NCI-H2196 treated with DMSO at 0.1 percent for 48 hours (cell line): Measurements from ENCODE around the gene MOCS1.

Experiments
- DNase-seq: peaks from one replicate; lab custom pipeline; 2025; ENCODE audit not compliant: unreplicated experiment; lab: John Stamatoyannopoulos, UW

The MOCS1 gene

DNA sequence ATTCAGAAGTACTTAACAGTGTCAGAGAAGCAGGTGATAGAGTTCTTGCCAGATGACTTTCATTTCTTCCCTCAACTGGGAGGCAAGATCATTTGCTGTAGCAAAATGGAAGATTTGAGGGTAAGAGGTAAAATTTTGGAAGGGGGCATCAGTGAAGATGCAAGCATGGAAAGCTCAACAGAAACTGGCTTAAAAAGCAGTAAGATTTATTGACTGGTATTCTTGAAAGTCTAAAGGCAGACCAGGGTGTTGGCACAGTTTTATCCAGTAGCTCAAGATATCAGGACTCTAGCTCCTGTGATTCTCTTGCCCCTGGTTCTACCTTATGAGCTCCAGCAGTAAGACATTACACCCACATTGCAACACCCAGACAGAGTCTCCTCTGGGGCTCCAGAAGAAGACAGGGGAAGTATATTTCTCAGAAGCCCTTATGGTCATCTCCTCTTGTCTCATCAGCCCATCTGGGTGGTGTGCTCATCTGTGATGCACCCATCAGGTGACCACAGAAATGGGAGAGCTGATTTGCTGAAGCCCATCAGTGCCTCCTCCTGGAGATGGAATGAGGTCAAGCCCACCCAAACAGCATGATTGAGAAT lies 16.0 kb upstream of the MOCS1 start:
- DNase-seq, result no peak

- DNase-seq, result no peak
These were observed 14.0 kb upstream of the MOCS1 start for GRCh38 chr6:39948199-39948791.

DNA sequence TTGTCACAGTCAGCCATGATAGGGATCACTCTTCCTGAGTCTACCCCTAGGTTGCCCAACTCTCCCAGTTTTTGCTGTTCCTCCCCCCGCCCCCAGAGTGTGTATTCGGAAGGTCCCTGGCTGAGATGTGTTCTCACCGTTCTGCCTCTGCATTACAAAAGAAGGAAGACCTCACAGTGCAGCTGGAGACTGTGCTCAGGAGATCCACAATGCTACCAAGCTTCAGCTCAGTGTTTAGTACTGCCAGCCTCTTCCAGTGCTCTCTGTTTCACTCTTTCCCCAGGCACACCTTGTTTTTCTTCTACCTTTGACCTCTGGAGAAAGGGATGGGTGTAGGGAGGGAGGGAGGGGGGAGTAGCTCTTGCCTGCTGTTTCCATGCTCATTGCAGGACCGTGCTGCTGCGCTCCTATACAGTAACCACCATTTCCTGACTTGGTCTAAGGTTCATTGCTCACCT lies 13.4 kb upstream of the MOCS1 start:
- DNase-seq, result no peak

DNA sequence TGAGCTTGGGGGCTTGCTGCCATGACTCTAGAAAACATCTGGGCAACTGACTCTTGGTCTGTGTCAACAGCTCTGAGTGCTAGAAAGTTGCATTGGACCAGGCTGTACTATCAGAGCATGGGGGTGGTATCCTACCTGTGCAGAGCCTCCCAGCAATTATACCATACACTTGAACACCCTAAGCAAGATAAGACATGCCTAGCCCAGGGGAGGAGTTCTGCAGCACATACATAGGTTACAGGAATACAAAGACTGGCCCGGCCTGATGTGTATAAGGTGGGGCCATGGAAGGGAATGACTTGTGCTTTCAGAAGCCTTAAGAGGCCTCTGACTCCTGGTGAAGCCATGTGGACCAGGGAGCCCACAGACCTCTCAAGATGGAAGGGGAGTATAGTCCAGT lies 11.4 kb upstream of the MOCS1 start:
- DNase-seq, result no peak

GRCh38 chr6:39942903-39943580 lies 8.8 kb upstream of the MOCS1 start:
- DNase-seq, result no peak

DNA sequence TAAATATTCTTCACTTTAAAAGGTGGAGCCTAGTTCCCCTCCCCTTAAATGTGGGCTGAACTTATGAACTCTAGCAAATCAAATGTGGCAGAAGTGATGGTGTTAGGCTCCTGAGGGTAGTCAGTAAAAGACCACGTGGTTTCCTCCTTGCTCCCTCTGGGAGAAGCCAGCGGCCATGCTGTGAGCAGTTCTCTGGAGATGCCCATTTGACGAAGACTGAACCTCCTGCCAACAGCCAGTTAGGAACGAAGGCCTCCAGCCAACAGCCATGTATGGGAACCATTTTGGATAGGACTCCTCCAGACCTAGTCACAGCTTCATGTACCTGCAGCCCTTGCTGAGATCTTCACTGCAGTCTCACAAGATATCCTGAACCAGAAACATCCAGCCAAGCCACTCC lies 7.6 kb upstream of the MOCS1 start:
- no peak for DNase-seq

GRCh38 chr6:39941138-39941537 lies 6.9 kb upstream of the MOCS1 start:
- no peak for DNase-seq

- no peak for DNase-seq
These were observed 4.8 kb upstream of the MOCS1 start for GRCh38 chr6:39938773-39939654.

DNA sequence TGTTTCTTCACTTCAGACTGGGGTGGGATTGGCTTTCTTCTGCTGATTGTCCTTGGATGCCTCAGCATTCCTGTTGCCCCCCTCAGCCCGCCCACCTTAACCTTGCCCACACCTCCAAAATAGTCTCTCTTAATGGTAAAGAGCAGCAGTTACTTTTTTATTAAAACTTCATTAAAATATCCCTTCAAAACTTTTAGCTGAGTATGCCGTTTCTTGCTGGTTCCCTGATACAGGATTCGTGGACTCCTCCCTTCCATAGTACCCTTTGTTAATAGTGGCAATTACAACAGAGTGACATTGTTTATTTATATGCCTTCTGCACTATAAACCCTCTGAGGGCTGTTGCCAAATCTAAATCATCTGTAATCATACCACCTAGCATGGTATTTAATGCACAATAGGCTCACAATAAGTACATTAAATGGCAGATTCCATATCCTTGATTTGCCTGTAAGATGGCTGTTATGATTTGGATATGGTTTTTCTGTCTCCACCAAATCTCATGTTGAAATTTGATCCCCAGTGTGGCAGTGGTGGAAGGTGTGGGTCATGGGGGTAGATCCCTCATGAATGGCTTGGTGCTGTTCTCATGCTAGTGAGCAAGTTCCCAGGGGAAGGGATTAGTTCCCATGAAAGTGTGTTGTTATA lies 3.5 kb upstream of the MOCS1 start:
- no peak for DNase-seq

DNA sequence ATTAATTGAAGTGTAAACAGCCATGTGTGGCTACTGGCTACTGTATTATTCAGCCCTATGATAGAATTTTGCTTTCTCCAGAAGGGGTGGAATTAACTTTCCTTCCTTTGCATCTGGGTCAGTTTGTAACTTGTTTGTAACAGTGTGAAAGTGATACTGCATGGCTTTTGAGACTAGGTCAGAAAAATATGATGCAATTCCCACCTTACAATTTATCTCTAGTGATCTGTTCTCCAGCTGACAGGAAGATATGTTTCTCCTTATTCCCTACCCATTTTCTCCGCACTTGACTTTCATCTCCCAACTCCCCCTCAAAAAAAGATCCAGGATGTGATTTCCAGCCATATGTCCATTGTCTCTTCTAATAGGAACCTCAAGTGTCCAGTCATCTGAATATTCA lies 2.6 kb upstream of the MOCS1 start:
- no peak for DNase-seq

DNA sequence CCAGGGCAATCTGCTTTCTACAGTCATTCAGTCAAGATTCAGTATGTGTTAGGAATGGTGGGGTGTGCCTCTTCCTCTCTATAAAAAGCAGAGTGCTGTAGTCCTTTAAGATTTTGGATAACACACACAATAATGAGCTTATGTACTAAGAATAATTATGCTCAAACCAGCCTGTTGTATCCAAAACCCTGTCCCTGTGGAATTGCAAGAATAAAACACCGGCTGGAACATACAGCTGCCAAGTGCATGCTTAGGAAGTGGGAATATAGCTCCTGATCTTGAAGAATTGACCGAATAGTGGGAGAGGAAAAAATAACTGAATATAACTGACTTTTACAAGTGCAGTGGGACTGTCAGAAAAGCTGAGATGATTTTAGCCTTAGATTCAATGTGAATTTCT lies 979 bp upstream of the MOCS1 start:
- no peak for DNase-seq

DNA sequence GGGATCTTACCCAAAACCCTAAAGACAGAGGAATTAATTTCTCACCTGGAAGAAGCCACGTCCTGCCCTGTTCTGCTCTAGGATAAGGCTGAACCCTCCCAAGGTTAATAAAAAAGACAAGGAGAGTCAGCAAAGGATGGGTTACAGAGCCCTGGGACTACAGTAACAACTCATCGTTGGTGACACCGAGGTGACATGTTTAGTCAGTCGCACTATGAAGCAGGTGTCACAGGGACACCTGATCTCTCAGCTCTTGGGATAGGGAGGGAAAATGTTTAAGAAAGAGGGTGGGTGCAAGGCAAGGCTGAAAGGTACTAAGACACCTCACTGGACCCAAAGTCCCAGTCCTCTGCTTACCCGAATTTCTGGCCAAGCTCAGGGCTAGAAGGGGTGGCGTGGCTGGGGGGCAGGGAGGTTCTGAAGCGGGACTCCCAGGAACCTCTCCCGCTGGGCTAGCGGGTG lies 562 bp downstream of the MOCS1 start:
- no peak for DNase-seq

DNA sequence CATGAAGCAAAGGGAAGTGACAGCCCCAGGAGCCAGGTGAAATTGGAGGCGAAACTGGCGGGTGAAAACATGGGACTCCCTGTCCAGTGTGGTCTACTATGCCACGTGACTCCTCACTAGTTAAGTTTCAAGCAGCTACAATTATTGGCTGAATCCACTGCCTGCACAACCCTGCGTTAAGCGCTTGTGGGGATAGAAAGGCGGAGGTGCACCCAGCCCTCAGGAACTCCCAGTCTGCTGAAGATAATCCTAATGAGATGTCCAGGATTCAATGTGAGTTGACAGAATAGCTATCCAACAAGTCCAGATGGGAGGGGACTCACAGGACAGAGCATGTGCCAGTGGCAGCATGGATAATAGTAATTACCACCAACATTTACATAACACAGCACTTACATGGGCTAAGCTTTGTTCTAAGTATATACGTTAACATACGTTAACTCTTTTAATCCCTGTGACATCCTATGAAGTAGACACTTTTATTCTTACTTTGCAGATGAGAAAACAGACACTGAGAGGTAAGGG lies 1.8 kb downstream of the MOCS1 start:
- no peak for DNase-seq

DNA sequence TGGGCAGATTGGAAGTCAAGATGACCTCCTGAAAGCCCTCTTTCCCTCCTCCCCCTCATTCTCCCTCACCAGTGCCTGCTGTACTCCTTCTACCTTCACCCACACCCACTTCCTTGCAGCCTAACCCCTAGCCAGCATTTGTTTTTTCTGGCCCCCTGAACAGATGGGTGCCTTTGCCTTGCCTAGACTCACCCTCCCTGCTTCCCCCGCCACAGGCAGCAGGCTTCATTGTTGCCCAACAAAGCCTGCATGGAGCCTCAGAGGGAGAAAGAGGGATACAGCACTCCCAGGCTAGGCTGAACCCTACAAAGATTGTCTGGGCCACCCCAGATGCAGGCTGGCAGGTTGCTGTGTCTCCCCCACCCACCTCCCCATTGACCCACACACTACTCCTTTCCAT lies 2.7 kb downstream of the MOCS1 start:
- no peak for DNase-seq

GRCh38 chr6:39930540-39930939 lies 3.7 kb downstream of the MOCS1 start:
- DNase-seq, result no peak

DNA sequence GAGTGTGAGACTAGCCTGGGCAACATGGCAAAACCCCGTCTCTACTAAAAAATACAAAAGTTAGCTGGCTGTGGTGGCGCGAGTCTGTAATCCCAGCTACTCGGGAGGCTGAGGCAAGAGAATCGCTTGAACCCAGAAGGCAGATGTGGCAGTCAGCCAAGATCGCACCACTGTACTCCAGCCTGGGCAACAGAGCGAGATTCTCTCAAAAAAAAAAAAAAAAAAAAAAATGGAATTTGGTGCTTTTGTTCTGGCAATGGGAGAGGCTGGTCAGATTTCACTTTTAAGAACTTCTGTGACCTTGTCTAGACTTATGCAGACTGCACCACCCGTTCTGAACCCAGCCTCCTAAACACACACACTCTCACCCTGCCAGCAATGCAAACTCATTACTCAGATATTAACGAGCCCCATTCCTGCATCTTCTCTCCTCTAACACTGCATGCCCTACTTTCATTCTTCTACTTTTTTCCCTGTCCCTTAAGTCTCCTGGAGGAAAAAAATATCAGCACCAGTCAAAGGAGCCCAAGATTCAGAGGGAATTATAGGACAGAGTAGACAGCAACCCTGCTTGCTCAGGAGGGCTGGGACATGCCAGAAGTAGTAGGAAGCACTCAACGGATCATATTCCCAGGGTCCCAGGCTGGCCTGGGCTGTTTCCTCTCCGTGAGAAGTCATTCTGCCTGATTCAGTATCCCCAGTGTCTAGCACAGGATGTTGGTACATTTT lies 4.4 kb downstream of the MOCS1 start:
- no peak for DNase-seq

- DNase-seq, result no peak
These were observed 5.1 kb downstream of the MOCS1 start for GRCh38 chr6:39929039-39929732.

DNA sequence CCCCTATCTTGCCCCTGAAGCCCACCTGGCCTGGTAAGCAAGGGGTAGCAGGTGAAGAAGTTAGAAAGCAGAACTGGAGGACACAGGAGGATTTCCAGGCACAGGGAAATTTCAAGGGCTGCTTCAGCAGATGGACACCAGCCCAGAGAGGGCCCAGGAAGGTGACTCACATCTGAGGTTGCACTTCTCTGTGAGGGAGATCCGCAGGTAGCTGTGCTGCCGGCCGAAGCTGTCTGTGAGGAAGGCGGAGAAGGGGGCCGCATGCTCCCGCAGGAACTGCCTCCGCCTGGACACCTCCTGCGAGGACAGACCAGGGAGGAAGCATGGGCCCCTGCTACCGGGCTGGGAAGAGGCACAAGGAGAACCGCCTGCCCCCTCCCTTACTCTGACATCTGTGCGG lies 7.1 kb downstream of the MOCS1 start:
- DNase-seq, result no peak

DNA sequence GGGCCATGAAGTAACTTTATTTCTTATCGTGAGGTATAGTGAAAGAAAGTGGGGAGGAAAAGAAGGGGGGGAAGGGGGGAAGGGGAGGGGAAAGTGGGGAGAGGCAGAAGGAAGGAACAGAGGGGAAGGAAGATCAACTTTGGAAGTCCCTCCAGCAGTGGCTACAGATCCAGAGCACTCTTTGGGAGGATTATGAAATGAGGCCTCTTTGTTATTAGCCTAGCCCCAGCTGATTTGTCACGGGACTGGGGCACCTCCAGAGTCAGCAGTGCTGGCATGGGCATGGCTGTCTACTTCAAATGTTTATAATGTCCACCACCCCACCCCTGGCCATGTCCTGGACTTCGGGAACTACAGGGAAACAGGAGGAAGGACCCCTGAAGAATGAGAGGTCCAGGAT lies 7.6 kb downstream of the MOCS1 start:
- DNase-seq, result no peak

DNA sequence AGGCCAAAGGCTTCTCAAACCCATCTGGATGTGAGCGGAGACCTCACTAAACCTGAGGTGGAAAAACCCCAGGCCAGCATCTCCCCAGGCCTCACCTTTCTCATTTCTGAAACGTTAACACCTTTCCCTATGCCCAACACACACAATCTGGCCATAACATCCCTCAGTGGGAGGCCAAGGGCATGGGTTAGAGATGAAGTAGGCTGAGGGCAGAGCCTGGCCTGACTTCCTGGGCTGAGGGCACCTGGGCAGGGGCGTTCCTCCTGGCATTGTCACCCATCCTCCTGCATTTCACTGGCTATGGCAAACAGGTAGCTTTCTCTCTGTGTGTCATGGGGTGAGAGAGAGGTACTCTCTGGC lies 8.4 kb downstream of the MOCS1 start:
- no peak for DNase-seq
